HepG2 (cell line): ENCODE measurements around the gene HYAL1. TPM values are rescaled to one million over a fixed set of nuclear protein-coding genes. Genes with fewer than 3 reads are reported as not detected.

Source experiments
- ARID2 ChIP-seq: sonication (generic); formaldehyde crosslinking; IDR thresholded peaks from 2 replicates; pipeline ENCODE4 v1.8.1; 2022; ENCODE audit warnings: mild to moderate bottlenecking, missing genetic modification reagents, borderline replicate concordance
- ATF7 ChIP-seq, 2 experiments: fragments of 450-650 bp in 1 of 2; sonication (generic) in 1 of 2; formaldehyde crosslinking in 1 of 2; IDR thresholded peaks; 2 replicates each; pipeline versions ENCODE4 v1.4.0 to v1.6.1; 2016 to 2020; ENCODE audit warnings: antibody characterized with exemption in 1 of 2, mild to moderate bottlenecking in 1 of 2, missing genetic modification reagents in 1 of 2
- BRD4 ChIP-seq: sonication (generic); formaldehyde crosslinking; IDR thresholded peaks from 2 replicates; pipeline ENCODE4 v1.4.0; 2020; ENCODE audit warnings: missing genetic modification reagents
- GPN1 ChIP-seq: sonication (generic); formaldehyde crosslinking; IDR thresholded peaks from 2 replicates; pipeline ENCODE4 v1.5.1; 2020; ENCODE audit warnings: missing genetic modification reagents, borderline replicate concordance
- HNF4A ChIP-seq: sonication (generic); formaldehyde crosslinking; IDR thresholded peaks from 2 replicates; pipeline ENCODE4 v1.4.0; 2020; ENCODE audit warnings: missing genetic modification reagents
- HOXD1 ChIP-seq: sonication (generic); formaldehyde crosslinking; IDR thresholded peaks from 2 replicates; pipeline ENCODE4 v1.5.0; 2020; ENCODE audit warnings: missing genetic modification reagents
- ISX ChIP-seq: sonication (generic); formaldehyde crosslinking; conservative IDR thresholded peaks from 2 replicates; pipeline ENCODE4 v1.5.0; 2020; ENCODE audit warnings: missing genetic modification reagents
- MTF1 ChIP-seq: sonication (generic); formaldehyde crosslinking; IDR thresholded peaks from 2 replicates; pipeline ENCODE4 v1.5.0; 2020; ENCODE audit warnings: missing genetic modification reagents
- NCOA1 ChIP-seq: sonication (generic); formaldehyde crosslinking; IDR thresholded peaks from 2 replicates; pipeline ENCODE4 v1.9.0; 2021; ENCODE audit warnings: missing genetic modification reagents
- PHF8 ChIP-seq: sonication (generic); formaldehyde crosslinking; IDR thresholded peaks from 2 replicates; pipeline ENCODE4 v1.5.0; 2020; ENCODE audit warnings: missing genetic modification reagents
- PITX1 ChIP-seq: sonication (generic); formaldehyde crosslinking; IDR thresholded peaks from 2 replicates; pipeline ENCODE4 v1.5.1; 2020; ENCODE audit warnings: mild to moderate bottlenecking, missing genetic modification reagents
- RFXANK ChIP-seq: IDR thresholded peaks from 2 replicates; pipeline ENCODE4 v1.6.1; 2016
- SIX4 ChIP-seq: sonication (generic); formaldehyde crosslinking; IDR thresholded peaks from 2 replicates; pipeline ENCODE4 v1.4.0; 2020; ENCODE audit warnings: missing genetic modification reagents
- SMAD9 ChIP-seq: sonication (generic); formaldehyde crosslinking; IDR thresholded peaks from 2 replicates; pipeline ENCODE4 v1.5.1; 2020; ENCODE audit warnings: mild to moderate bottlenecking, missing genetic modification reagents
- ZBTB21 ChIP-seq: sonication (generic); formaldehyde crosslinking; IDR thresholded peaks from 2 replicates; pipeline ENCODE4 v1.4.0; 2020; ENCODE audit warnings: missing genetic modification reagents
- ZNF10 ChIP-seq: sonication (generic); formaldehyde crosslinking; IDR thresholded peaks from 2 replicates; pipeline ENCODE4 v1.4.0; 2020; ENCODE audit warnings: mild to moderate bottlenecking, low read depth, missing genetic modification reagents, borderline replicate concordance
- ZNF160 ChIP-seq: sonication (generic); formaldehyde crosslinking; IDR thresholded peaks from 2 replicates; pipeline ENCODE4 v1.8.0; 2022; ENCODE audit warnings: mild to moderate bottlenecking, inconsistent platforms, missing genetic modification reagents
- ZNF225 ChIP-seq: sonication (generic); formaldehyde crosslinking; IDR thresholded peaks from 2 replicates; pipeline ENCODE4 v1.4.0; 2020; ENCODE audit warnings: mild to moderate bottlenecking, missing genetic modification reagents
- ZNF329 ChIP-seq: sonication (generic); formaldehyde crosslinking; IDR thresholded peaks from 2 replicates; pipeline ENCODE4 v1.9.0; 2021; ENCODE audit warnings: low read depth, mild to moderate bottlenecking, missing genetic modification reagents
- ZNF333 ChIP-seq: sonication (generic); formaldehyde crosslinking; IDR thresholded peaks from 2 replicates; pipeline ENCODE4 v1.4.0; 2020; ENCODE audit warnings: mild to moderate bottlenecking, missing genetic modification reagents, borderline replicate concordance
- ZNF546 ChIP-seq: sonication (generic); formaldehyde crosslinking; conservative IDR thresholded peaks from 2 replicates; pipeline ENCODE4 v1.8.1; 2023; ENCODE audit warnings: mild to moderate bottlenecking, missing genetic modification reagents
- ZNF562 ChIP-seq: sonication (generic); formaldehyde crosslinking; IDR thresholded peaks from 2 replicates; pipeline ENCODE4 v1.8.0; 2022; ENCODE audit warnings: missing genetic modification reagents, borderline replicate concordance
- ZNF577 ChIP-seq: sonication (generic); formaldehyde crosslinking; IDR thresholded peaks from 2 replicates; pipeline ENCODE4 v1.4.0; 2020; ENCODE audit warnings: mild to moderate bottlenecking, low read depth, missing genetic modification reagents, borderline replicate concordance
- ZNF782 ChIP-seq: sonication (generic); formaldehyde crosslinking; IDR thresholded peaks from 2 replicates; pipeline ENCODE4 v1.4.0; 2020; ENCODE audit warnings: missing genetic modification reagents, mild to moderate bottlenecking, borderline replicate concordance
- polyA plus RNA-seq, 8 experiments: library from polyadenylated mRNA; depleted of rRNA in 3 of 8; stranded (reverse) in 7 of 8; unstranded in 1 of 8; fragments of >200 nt; fragmentation: Illumina TruSeq in 4 of 8; extraction: Trizol in 4 of 8; gene quantifications; 2 replicates each; pipeline versions ENCODE4 v1.2.1 to v1.2.3, GENCODE V29; 2011 to 2016; ENCODE audit warnings: low read depth in 4 of 8, missing spikeins in 1 of 8, mixed read lengths in 1 of 8; ENCODE audit not compliant: insufficient read depth in 1 of 8
- total RNA-seq, 5 experiments: library from RNA; depleted of rRNA; stranded (reverse); fragments of >200 nt; fragmentation: Illumina TruSeq; extraction: Trizol; gene quantifications; 2 replicates each; pipeline ENCODE4 v1.2.3, GENCODE V29; 2016; ENCODE audit warnings: low read depth in 1 of 5
- TF ChIP-seq, protein P1 (sequence below): sonication (generic); formaldehyde crosslinking; IDR thresholded peaks from 2 replicates; pipeline ENCODE4 v1.5.0; 2020; ENCODE audit warnings: mild to moderate bottlenecking, missing genetic modification reagents, moderate library complexity
- TF ChIP-seq, protein P2 (sequence below): sonication (generic); formaldehyde crosslinking; IDR thresholded peaks from 2 replicates; pipeline ENCODE4 v1.5.1; 2020; ENCODE audit warnings: missing genetic modification reagents, mild to moderate bottlenecking, borderline replicate concordance
- TF ChIP-seq, protein P3 (sequence below): sonication (generic); formaldehyde crosslinking; IDR thresholded peaks from 2 replicates; pipeline ENCODE4 v1.9.0; 2021; ENCODE audit warnings: missing genetic modification reagents, mild to moderate bottlenecking, borderline replicate concordance

Gene HYAL1
- total and polyA plus RNA-seq, 2 of the 13 experiments (the other 11 are each of a cell fraction or from before 2014, with no cell fraction given), result 76.5 to 193 TPM

DNA sequence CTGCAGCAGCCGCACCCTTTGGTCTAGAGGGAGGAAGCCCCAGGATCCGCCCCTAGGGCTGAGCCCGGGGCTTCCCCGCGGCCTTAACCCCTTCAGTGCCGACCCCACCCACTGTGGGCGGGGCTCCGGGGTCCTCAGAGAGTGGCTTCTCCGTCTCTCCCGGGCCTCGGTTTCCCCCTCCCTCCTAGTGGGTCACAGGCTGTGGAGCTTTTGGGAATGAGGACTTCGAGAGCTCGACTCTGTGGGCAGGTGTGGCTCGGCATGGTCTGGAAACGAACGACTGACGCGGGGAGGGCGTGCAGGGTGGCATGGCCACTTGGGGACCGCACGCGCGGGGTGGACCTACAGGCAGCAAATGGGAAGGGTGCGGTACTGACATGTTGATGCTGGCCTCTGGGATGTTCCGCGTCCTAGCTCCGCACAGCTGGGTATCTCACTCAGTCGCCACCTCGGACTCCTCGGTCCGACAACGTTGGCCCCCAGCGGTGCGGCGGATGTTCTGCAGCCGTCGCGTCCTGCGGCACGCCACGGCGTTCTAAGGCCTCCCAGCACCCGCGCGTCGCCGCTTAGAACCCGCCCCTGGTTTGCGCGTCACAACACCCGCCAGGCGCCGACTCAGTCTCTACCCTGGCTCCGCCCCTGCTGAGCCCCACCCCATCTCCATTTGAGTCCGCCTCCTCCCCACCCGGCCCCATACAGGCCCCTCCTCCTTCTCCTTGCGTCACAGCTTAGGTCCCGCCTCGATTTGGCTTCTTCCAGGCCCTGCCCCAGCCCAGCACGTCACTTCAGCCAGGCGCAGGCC is 4.3 kb downstream of the HYAL1 start, which contains the start of the genes HYAL3 and NAA80 (continued):
- TF ChIP-seq RFXANK (CRISPR knock-in tag), result no peak
- TF ChIP-seq ZNF225, result no peak
- peak; percentile 54; the same call in 1 of the 2 replicates for TF ChIP-seq BRD4
- TF ChIP-seq SMAD9 (CRISPR knock-in tag), result no peak
- TF ChIP-seq ATF7 (IDR thresholded peaks at IDR 0.05), result no peak; the same call in 1 of the 2 replicates
- no peak for TF ChIP-seq ATF7 (CRISPR knock-in tag; IDR thresholded peaks at IDR 0.05)
- TF ChIP-seq, protein P1, sequence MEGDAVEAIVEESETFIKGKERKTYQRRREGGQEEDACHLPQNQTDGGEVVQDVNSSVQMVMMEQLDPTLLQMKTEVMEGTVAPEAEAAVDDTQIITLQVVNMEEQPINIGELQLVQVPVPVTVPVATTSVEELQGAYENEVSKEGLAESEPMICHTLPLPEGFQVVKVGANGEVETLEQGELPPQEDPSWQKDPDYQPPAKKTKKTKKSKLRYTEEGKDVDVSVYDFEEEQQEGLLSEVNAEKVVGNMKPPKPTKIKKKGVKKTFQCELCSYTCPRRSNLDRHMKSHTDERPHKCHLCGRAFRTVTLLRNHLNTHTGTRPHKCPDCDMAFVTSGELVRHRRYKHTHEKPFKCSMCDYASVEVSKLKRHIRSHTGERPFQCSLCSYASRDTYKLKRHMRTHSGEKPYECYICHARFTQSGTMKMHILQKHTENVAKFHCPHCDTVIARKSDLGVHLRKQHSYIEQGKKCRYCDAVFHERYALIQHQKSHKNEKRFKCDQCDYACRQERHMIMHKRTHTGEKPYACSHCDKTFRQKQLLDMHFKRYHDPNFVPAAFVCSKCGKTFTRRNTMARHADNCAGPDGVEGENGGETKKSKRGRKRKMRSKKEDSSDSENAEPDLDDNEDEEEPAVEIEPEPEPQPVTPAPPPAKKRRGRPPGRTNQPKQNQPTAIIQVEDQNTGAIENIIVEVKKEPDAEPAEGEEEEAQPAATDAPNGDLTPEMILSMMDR (CRISPR knock-in tag), result peak; percentile 54
- TF ChIP-seq HNF4A (CRISPR knock-in tag), result no peak
- 0 out of 2 replicates have a peak, but pooled peaks have one; percentile 66 for TF ChIP-seq ZNF10 (CRISPR knock-in tag)
- 0 out of 2 replicates have a peak, but pooled peaks have one; percentile 6 for TF ChIP-seq PITX1
- peak; percentile 69 for TF ChIP-seq PHF8 (CRISPR knock-in tag)
- TF ChIP-seq, protein P2, sequence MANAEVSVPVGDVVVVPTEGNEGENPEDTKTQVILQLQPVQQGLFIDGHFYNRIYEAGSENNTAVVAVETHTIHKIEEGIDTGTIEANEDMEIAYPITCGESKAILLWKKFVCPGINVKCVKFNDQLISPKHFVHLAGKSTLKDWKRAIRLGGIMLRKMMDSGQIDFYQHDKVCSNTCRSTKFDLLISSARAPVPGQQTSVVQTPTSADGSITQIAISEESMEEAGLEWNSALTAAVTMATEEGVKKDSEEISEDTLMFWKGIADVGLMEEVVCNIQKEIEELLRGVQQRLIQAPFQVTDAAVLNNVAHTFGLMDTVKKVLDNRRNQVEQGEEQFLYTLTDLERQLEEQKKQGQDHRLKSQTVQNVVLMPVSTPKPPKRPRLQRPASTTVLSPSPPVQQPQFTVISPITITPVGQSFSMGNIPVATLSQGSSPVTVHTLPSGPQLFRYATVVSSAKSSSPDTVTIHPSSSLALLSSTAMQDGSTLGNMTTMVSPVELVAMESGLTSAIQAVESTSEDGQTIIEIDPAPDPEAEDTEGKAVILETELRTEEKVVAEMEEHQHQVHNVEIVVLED (CRISPR knock-in tag), result peak; percentile 78
- peak; percentile 84 for TF ChIP-seq HOXD1 (CRISPR knock-in tag)
- TF ChIP-seq ZNF577 (CRISPR knock-in tag), result no peak
- TF ChIP-seq ZNF333 (CRISPR knock-in tag), result peak; percentile 2; the same call in 1 of the 2 replicates
- no peak for TF ChIP-seq ZNF329 (CRISPR knock-in tag)
- TF ChIP-seq ZNF160 (CRISPR knock-in tag), result 0 out of 2 replicates have a peak, but pooled peaks have one; percentile 15
- TF ChIP-seq ZBTB21 (CRISPR knock-in tag), result no peak
- no peak for TF ChIP-seq SIX4 (CRISPR knock-in tag)
- TF ChIP-seq ZNF546 (CRISPR knock-in tag), result peak; percentile 85; the same call in 1 of the 2 replicates
- TF ChIP-seq MTF1, result no peak
- no peak for TF ChIP-seq ISX (CRISPR knock-in tag)
- TF ChIP-seq, protein P3, sequence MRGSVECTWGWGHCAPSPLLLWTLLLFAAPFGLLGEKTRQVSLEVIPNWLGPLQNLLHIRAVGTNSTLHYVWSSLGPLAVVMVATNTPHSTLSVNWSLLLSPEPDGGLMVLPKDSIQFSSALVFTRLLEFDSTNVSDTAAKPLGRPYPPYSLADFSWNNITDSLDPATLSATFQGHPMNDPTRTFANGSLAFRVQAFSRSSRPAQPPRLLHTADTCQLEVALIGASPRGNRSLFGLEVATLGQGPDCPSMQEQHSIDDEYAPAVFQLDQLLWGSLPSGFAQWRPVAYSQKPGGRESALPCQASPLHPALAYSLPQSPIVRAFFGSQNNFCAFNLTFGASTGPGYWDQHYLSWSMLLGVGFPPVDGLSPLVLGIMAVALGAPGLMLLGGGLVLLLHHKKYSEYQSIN, result no peak
- no peak for TF ChIP-seq GPN1 (CRISPR knock-in tag)
- 0 out of 2 replicates have a peak, but pooled peaks have one; percentile 12 for TF ChIP-seq NCOA1 (CRISPR knock-in tag)
- no peak; the same call in 1 of the 2 replicates for TF ChIP-seq ZNF782 (CRISPR knock-in tag)
- no peak for TF ChIP-seq ARID2 (CRISPR knock-in tag)
- TF ChIP-seq ZNF562 (CRISPR knock-in tag), result no peak
